ENCODE measurements around the gene CPT1C.

Gene CPT1C

DNA sequence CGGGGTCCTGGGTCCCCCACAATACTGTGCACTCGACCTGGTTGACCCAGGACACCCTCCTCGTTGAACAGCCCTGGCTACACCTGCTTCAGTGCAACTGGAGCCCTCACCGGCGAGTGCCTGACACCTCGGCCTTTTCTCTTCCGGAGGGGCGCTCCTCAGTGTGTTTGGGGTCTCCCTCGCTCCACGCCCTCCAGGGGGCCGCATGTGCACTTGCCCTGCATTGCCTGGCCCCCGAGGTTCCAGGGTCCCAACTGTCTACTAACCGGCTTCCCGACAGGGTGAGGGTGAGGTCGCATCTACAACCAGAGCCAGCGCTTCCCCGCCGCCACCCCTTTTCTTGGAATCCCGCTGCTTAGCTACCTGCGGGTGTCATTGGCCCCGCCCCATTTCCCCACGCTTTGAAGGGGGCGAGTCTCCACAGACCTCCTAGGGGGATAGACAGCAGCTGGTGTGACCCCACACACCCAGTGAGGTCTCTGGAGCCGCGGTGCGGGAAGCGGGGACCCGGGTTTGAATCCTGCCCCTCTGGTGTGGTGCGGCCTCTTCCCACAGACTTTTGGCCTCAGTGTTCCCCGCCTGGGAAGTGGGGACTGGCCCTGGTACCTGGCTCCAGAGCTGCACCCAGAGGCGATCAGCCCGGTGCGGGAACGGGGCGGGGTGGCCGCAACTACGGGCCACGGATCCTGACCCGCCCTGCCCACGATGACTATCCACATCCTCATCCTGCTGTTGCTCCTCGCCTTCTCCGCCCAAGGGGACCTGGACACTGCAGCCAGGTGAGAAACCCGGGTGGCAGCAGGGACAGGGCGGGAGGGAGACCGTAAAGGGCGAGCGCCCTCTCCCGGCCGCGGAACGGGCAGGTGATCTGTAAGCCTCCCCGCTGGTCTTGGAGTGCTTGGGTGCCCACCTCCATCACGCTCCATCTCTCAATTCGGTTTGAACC lies 1.5 kb upstream of the CPT1C start, which contains the start of gene ADM5:
ADM5 (plus strand) TSS at position 462 of the 946 bp plus-strand sequence; CDS start at position 706, 244 bp downstream.
- peak within 1 kb of the TSS; percentile 29 for H3K27ac ChIP-seq (ENCODE audit: poor library complexity, severe bottlenecking)
- DNase-seq (ENCODE audit: low spot score) = peak; percentile 68

DNA sequence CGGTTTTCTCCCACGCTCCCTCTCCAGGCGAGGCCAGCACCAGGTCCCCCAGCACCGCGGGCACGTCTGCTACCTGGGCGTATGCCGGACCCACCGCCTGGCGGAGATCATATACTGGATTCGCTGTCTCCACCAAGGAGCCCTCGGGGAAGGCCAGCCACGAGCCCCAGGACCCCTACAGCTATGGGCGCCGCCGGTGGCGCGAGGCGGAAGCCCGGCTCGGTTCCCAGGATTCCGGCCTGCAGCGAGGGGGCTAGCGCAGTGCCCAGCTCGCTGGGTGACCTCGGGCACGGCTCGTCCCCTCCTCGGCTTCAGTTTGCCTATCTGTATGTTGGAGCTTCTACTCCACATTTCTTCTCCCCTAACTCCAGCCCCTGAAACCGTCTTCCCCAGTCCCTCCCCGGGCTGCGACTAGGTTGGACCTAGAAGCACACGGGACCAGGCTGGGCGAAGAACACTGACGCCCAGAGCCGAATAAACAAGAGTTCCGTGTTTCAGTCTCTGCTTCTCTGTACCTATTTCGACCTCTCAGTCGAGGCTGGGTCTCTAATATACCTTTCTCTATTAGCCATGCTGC lies 749 bp upstream of the CPT1C start:
- H3K27ac ChIP-seq (ENCODE audit: poor library complexity, severe bottlenecking) = peak overlapping the region; percentile 29
- no peaks in the 10 kb centered on the region for H3K4me1 ChIP-seq (ENCODE audit: insufficient read depth, poor library complexity, severe bottlenecking)
- no peaks in the 10 kb centered on the region for H3K27me3 ChIP-seq (ENCODE audit: insufficient read depth, poor library complexity, severe bottlenecking)
- no peaks in the 10 kb centered on the region for H3K9me3 ChIP-seq (ENCODE audit: severe bottlenecking)
- peak; percentile 4; the same call in 2 of the 3 replicates for ATAC-seq (ENCODE audit: low read depth)
- no peak for DNase-seq (ENCODE audit: low spot score)
- peaks cover 13% of the 10 kb centered on the region for H3K36me3 ChIP-seq (ENCODE audit: low read depth)
- TF ChIP-seq, protein P1, sequence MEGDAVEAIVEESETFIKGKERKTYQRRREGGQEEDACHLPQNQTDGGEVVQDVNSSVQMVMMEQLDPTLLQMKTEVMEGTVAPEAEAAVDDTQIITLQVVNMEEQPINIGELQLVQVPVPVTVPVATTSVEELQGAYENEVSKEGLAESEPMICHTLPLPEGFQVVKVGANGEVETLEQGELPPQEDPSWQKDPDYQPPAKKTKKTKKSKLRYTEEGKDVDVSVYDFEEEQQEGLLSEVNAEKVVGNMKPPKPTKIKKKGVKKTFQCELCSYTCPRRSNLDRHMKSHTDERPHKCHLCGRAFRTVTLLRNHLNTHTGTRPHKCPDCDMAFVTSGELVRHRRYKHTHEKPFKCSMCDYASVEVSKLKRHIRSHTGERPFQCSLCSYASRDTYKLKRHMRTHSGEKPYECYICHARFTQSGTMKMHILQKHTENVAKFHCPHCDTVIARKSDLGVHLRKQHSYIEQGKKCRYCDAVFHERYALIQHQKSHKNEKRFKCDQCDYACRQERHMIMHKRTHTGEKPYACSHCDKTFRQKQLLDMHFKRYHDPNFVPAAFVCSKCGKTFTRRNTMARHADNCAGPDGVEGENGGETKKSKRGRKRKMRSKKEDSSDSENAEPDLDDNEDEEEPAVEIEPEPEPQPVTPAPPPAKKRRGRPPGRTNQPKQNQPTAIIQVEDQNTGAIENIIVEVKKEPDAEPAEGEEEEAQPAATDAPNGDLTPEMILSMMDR (IDR thresholded peaks at IDR 0.05; ENCODE audit: poor library complexity, severe bottlenecking) = peak; percentile 33
- H3K4me3 ChIP-seq (ENCODE audit: severe bottlenecking) = peak overlapping the region; percentile 40

More for the DNA sequence above, 1.5 kb upstream of the CPT1C start, which contains the start of gene ADM5:
- H3K4me1 ChIP-seq (ENCODE audit: insufficient read depth, poor library complexity, severe bottlenecking) = no peaks in the 10 kb centered on the region
- H3K9me3 ChIP-seq (ENCODE audit: severe bottlenecking) = no peaks in the 10 kb centered on the region
- no peaks in the 10 kb centered on the region for H3K27me3 ChIP-seq (ENCODE audit: insufficient read depth, poor library complexity, severe bottlenecking)
- H3K36me3 ChIP-seq (ENCODE audit: low read depth) = peaks cover 21% of the 10 kb centered on the region
- H3K4me3 ChIP-seq (ENCODE audit: severe bottlenecking) = peak within 1 kb of the TSS; percentile 40
- peak; percentile 30 for ATAC-seq (ENCODE audit: low read depth)
- TF ChIP-seq, protein P1 (IDR thresholded peaks at IDR 0.05; ENCODE audit: poor library complexity, severe bottlenecking) = peak; percentile 62

DNA sequence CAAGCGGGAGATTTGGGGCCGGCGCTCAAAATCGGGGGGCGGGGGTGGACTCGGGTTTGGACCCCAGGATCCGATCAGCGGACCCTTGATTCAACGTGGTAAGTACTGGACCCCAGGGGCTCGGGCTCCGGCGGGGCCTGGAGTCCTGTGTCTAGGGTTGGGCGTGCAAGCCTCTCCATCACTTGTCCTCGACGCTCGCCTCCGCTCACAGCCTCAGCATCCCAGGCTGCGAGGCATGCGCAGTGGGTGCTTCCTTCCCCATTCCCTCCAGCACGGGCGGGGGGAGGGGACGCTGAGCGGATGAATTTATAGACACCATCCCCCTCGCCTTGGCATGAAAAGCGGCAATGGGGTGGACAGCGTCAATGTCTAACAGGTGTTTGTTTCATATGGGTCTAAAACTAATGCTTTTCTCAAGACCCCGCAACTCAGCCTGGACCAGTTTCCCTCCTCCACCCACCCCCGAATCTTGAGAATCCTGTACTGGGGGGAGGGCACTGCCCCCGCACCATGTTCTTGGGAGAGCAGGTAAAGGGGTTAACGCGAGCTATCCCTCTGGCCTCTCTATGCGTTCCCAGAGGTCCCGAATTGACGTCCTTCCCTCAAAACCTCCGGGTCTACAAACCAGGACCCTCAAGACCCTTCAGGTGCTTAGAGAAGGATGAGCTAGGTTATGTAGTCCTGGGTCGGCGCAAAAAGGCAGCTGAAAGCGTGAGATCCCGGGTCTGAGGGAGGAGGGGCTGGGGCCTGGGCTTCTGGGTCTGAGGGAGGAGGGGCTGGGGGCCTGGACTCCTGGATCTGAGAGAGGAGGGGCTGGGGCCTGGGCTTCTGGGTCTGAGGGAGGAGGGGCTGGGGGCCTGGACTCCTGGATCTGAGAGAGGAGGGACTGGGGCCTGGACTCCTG lies 579 bp downstream of the CPT1C start:
- DNase-seq (ENCODE audit: low spot score) = peak; percentile 76
- no peaks in the 10 kb centered on the region for H3K4me1 ChIP-seq (ENCODE audit: insufficient read depth, poor library complexity, severe bottlenecking)
- H3K4me3 ChIP-seq (ENCODE audit: severe bottlenecking) = peak overlapping the region; percentile 40

DNA sequence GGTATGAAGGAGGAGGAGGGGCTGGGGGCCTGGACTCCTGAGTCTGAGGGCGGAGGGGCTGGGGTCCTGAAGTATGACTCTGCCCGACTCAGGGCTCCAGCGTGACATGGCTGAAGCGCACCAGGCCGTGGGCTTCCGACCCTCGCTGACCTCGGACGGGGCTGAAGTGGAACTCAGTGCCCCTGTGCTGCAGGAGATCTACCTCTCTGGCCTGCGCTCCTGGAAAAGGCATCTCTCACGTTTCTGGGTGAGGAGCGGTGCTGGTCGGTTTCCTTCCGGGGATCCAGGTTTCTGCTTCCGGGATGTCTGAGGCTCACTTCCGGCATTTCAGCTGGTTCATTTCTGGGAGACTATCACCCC lies 1.2 kb downstream of the CPT1C start:
- no peaks in the 10 kb centered on the region for H3K9me3 ChIP-seq (ENCODE audit: severe bottlenecking)
- H3K27ac ChIP-seq (ENCODE audit: poor library complexity, severe bottlenecking) = no peak overlapping the region
- no peaks in the 10 kb centered on the region for H3K27me3 ChIP-seq (ENCODE audit: insufficient read depth, poor library complexity, severe bottlenecking)
- DNase-seq (ENCODE audit: low spot score) (no peak), ATAC-seq (ENCODE audit: low read depth) (no peak)
- H3K4me3 ChIP-seq (ENCODE audit: severe bottlenecking) = no peak overlapping the region
- H3K4me1 ChIP-seq (ENCODE audit: insufficient read depth, poor library complexity, severe bottlenecking) = no peaks in the 10 kb centered on the region
- TF ChIP-seq, protein P1 (IDR thresholded peaks at IDR 0.05; ENCODE audit: poor library complexity, severe bottlenecking) = no peak
- H3K36me3 ChIP-seq (ENCODE audit: low read depth) = peaks cover 7% of the 10 kb centered on the region; the same call in 1 of the 2 replicates

More for the DNA sequence above, 579 bp downstream of the CPT1C start:
- H3K27ac ChIP-seq (ENCODE audit: poor library complexity, severe bottlenecking) = peak overlapping the region; percentile 29
- H3K27me3 ChIP-seq (ENCODE audit: insufficient read depth, poor library complexity, severe bottlenecking) = no peaks in the 10 kb centered on the region
- peaks cover 7% of the 10 kb centered on the region; the same call in 1 of the 2 replicates for H3K36me3 ChIP-seq (ENCODE audit: low read depth)
- TF ChIP-seq, protein P1 (IDR thresholded peaks at IDR 0.05; ENCODE audit: poor library complexity, severe bottlenecking) = no peak
- peak; percentile 42 for ATAC-seq (ENCODE audit: low read depth)
- no peaks in the 10 kb centered on the region for H3K9me3 ChIP-seq (ENCODE audit: severe bottlenecking)
